GM10248 (cell line): ENCODE measurements around the gene FAM3A.

Experiments used
- CTCF ChIA-PET: fragments of 300-600 bp; sonication (Branson Sonifier 250); formaldehyde crosslinking; extraction: SDS; loops from one replicate; lab custom pipeline; 2021; ENCODE audit warnings: antibody characterized with exemption; lab: Yijun Ruan, JAX
- POLR2A ChIA-PET: fragments of 350-650 bp; sonication (Branson Sonifier 250); formaldehyde crosslinking; extraction: SDS; loops from one replicate; lab custom pipeline; 2020; ENCODE audit warnings: antibody characterized with exemption; lab: Yijun Ruan, JAX
- DNase-seq: peaks from one replicate; pipeline ENCODE4 v3.0.0; 2012; ENCODE audit errors: extremely low spot score
- TF ChIP-seq, protein P1 (sequence below): IDR thresholded peaks from 2 replicates; pipeline ENCODE4 v1.5.1; 2012; ENCODE audit warnings: mild to moderate bottlenecking, low read depth; ENCODE audit errors: extremely low read depth, missing control alignments, control extremely low read depth

FAM3A gene

DNA sequence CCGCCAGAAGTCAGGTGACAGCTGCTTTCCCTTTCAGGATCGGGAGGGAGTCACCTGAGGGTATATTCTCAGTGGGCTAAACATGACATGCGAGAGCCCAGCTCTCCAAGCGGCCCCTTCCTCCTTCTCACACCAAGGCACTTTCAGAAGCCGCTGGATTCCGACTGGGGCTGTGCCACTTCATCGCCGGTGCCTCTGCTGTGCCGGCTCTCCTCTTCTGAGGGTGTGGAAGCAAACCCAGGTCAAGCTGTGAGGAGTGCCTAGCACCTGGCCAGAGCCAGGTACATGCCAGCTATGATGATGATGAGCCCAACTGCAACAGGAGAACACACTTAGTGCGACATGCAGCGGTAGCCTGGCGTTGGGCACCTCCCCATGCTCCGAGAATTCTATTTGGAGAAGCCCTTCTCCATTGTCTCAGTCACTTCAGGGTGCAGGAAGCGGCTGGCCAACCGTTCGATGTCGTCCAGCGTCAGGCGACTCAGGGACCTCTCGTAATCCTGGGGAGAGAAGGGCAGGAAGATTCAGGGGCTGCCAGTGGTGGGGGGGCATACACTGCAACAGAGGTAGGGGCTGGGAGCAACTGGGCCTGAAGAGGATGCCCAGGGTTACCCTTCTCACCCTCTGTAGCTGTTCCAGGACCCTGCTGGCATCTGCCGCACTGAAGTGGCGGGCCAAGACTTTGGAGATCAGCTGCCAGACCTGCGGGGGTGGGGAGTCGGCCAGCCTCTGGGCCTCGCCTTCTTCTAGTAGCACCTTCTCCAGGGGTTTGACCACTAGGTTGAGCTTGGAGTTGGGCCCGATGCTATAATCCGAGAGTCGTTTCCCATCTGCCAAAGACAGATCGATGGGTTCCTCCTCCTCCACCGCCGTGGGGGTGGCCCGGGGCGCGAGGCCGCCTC is 30.6 kb downstream of the FAM3A start:
- ChIA-PET CTCF (interaction anchor here (0.6 to 1.2 kb wide), 3 partner anchors 13 to 83 kb away, joined by 3 to 4 read pairs (median 3); no protein-coding TSS in a partner anchor), POLR2A (no interaction called here)
- DNase-seq, result no peak
- TF ChIP-seq, protein P1, sequence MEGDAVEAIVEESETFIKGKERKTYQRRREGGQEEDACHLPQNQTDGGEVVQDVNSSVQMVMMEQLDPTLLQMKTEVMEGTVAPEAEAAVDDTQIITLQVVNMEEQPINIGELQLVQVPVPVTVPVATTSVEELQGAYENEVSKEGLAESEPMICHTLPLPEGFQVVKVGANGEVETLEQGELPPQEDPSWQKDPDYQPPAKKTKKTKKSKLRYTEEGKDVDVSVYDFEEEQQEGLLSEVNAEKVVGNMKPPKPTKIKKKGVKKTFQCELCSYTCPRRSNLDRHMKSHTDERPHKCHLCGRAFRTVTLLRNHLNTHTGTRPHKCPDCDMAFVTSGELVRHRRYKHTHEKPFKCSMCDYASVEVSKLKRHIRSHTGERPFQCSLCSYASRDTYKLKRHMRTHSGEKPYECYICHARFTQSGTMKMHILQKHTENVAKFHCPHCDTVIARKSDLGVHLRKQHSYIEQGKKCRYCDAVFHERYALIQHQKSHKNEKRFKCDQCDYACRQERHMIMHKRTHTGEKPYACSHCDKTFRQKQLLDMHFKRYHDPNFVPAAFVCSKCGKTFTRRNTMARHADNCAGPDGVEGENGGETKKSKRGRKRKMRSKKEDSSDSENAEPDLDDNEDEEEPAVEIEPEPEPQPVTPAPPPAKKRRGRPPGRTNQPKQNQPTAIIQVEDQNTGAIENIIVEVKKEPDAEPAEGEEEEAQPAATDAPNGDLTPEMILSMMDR, result no peak

DNA sequence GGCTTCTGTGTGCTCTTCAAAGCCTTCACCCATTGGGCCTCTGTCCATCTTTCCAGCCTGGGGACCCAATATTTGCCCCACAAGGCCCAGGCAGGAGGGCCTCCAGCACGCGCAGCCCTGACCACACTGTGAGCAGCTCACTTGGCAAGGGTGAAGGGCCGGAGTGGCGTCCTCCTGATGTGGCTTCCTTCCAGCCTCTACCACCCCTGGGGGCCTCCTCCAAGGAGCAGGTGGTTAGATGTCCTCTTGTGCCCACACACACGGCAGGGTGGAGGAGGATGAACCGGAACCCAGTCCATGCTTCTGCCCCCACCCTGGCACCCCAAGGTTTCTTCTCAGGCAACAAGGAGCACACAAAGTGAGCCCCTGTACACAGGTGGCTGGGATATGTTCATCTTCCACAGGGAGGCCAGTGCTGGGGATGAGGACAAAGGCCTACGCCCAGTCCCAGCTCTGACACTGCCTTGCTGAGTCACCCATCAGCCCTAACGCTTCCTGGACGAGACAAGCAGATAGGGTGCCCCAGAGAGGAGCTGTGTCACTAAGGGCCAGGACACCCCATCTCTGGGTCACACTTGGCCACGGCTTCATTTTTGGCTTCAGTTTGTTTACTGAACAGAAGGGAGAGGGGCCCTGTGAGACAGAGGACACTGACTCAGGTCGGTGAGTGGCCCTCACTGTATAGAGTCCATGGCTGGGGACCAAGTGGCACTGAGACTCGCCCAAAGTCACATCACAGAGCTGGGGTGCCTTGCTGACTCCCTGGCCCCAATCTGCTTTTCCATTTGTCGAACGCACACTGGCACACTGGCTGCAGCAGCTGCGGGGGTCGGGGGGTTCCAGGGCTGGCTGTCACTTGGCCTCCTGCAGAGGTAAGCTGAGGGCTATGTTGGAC is 31.5 kb downstream of the FAM3A start:
- POLR2A ChIA-PET, result no interaction called here
- no peak for DNase-seq
- TF ChIP-seq, protein P1, result no peak
- CTCF ChIA-PET, result interaction anchor here (0.9 to 1.3 kb wide), 2 partner anchors 30 to 83 kb away, joined by 3 to 4 read pairs; no protein-coding TSS in a partner anchor

DNA sequence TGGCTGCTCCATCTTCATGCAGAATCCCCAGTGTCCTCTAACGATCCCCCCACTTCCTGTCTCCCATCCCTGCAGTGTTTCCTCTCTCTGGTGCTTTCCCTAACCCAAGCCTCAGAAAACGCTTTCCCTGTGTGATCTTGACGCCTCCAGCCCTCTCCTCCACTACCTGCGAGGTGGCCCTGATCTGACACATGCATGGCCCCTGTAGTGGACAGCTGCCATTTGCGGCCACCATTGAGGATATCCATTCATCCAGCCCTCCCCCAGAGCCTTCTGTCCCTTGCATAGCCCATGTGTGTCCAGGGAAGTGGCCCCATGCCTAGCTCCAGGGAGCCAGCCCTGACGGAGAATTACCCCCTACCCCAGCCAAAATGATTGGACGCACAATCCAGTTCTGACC is 32.7 kb downstream of the FAM3A start:
- no peak for DNase-seq
- TF ChIP-seq, protein P1, result no peak
- ChIA-PET POLR2A (no interaction called here), CTCF (interaction anchor here (1.3 kb wide), 1 partner anchor 29 kb away, joined by 4 read pairs; no protein-coding TSS in a partner anchor)

DNA sequence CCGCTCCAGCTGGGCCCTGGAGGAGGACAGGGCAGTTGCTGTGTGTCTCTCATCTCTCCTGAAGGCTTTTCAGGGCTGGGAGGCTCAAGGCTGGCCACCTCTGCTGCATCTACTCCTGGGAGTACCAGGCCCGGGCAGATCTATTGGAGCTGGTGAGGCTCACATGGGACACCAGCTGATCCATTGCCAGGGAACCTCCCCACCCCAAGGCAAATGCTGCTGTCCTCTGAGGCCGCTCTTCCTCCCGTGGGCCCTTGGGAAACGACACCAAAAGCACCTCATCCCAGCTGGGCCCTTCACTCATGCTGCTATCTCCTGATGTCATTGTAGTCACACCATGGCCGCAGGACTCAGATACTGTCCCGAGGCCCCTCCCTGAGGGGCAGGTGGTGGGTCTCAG is 33.2 kb downstream of the FAM3A start:
- POLR2A ChIA-PET, result no interaction called here
- DNase-seq, result no peak
- TF ChIP-seq, protein P1, result no peak
- CTCF ChIA-PET, result no interaction called here

DNA sequence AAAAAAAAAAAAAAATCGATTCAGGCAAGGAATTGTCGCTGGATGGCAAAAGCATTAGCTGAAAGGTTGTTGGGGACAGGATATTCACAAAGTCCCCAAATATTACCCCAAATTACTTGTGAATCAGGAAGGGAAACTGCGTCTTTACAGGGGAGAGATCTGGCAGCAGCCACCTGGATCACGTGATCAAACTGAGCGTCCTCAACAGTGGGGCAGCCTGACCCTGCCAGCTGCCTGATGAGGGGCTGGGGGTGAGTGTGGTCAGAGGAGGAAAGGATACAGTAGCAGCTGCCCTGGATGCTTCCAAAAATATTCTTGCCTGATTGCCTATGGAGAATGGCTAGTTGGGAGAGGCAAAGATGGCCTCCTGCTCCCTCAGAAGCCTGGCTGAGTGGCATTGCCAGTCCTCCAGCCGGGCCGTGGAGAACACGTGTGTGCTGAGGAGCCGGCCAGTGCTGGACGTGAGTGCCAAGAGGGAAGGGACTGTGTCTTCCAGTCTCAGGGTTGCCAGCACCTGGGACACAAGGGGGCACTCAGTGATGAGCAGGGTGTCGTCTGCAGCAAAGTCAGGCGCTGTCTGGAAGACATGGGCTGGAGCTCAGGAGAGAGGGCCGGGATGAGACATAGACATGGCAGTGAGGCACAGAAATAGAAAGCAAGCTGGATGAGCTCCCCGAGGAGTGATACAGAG is 34.0 kb downstream of the FAM3A start:
- ChIA-PET POLR2A (interaction anchor here (0.7 kb wide), 1 partner anchor 16 kb away, joined by 3 read pairs; no protein-coding TSS in a partner anchor), CTCF (no interaction called here)

More for the DNA sequence above, 34.0 kb downstream of the FAM3A start:
- TF ChIP-seq, protein P1, result no peak
- no peak for DNase-seq
